ENCODE data around the gene TFF3. TPM values are rescaled to one million over a fixed set of nuclear protein-coding genes. Genes with fewer than 3 reads are reported as not detected.

The TFF3 gene
- total and polyA plus RNA-seq, 2 donors from 2014 or later: 10.0 to 22.4 TPM

- intact Hi-C loops (cut with DNase I): no loop called here
- Histone ChIP-seq H3K27ac (ENCODE audit: low read depth in 2 of 2, low read length in 2 of 2) (no peak overlapping the region), H3K4me1 (ENCODE audit: control insufficient read depth in 2 of 3, insufficient read depth in 2 of 3, low read depth in 1 of 3, low read length in 3 of 3) (no peaks in the 10 kb centered on the region), H3K4me3 (ENCODE audit: low read length in 3 of 3) (no peak overlapping the region), H3K36me3 (ENCODE audit: control insufficient read depth in 2 of 3, insufficient read depth in 3 of 3, low read length in 3 of 3) (peaks cover 0 to 4% (median 0%) of the 10 kb centered on the region in 3 donors), H3K9me3 (ENCODE audit: control insufficient read depth in 2 of 3, insufficient read depth in 1 of 3, low read length in 3 of 3) (no peaks in the 10 kb centered on the region), H3K9ac (ENCODE audit: low read length in 3 of 3) (no peak overlapping the region), H3K27me3 (ENCODE audit: control insufficient read depth, insufficient read depth, low read length) (no peaks in the 10 kb centered on the region)
- DNase-seq (peak in 1 of 5 donors; percentile 50), FAIRE-seq (no peak)
- TF ChIP-seq, protein P1, sequence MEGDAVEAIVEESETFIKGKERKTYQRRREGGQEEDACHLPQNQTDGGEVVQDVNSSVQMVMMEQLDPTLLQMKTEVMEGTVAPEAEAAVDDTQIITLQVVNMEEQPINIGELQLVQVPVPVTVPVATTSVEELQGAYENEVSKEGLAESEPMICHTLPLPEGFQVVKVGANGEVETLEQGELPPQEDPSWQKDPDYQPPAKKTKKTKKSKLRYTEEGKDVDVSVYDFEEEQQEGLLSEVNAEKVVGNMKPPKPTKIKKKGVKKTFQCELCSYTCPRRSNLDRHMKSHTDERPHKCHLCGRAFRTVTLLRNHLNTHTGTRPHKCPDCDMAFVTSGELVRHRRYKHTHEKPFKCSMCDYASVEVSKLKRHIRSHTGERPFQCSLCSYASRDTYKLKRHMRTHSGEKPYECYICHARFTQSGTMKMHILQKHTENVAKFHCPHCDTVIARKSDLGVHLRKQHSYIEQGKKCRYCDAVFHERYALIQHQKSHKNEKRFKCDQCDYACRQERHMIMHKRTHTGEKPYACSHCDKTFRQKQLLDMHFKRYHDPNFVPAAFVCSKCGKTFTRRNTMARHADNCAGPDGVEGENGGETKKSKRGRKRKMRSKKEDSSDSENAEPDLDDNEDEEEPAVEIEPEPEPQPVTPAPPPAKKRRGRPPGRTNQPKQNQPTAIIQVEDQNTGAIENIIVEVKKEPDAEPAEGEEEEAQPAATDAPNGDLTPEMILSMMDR (IDR thresholded peaks at IDR 0.05; ENCODE audit: borderline replicate concordance, extremely low read depth, insufficient read depth): no peak
Measured at GRCh38 chr21:42279341-42279871, 35.8 kb downstream of the TFF3 start.

- H3K4me1 ChIP-seq (ENCODE audit: control insufficient read depth in 2 of 3, insufficient read depth in 2 of 3, low read depth in 1 of 3, low read length in 3 of 3): no peaks in the 10 kb centered on the region
- H3K27ac ChIP-seq (ENCODE audit: low read depth in 2 of 2, low read length in 2 of 2): no peak overlapping the region
- TF ChIP-seq, protein P1 (IDR thresholded peaks at IDR 0.05; ENCODE audit: borderline replicate concordance, extremely low read depth, insufficient read depth): no peak
- H3K36me3 ChIP-seq (ENCODE audit: control insufficient read depth in 2 of 3, insufficient read depth in 3 of 3, low read length in 3 of 3): peaks cover 0 to 4% (median 0%) of the 10 kb centered on the region in 3 donors
- H3K27me3 ChIP-seq (ENCODE audit: control insufficient read depth, insufficient read depth, low read length): no peaks in the 10 kb centered on the region
- DNase-seq (peak in 1 of 5 donors; percentile 54), FAIRE-seq (no peak)
- H3K9ac ChIP-seq (ENCODE audit: low read length in 3 of 3): no peak overlapping the region
- intact Hi-C loops (cut with DNase I): no loop called here
- H3K4me3 ChIP-seq (ENCODE audit: low read length in 3 of 3): no peak overlapping the region
- H3K9me3 ChIP-seq (ENCODE audit: control insufficient read depth in 2 of 3, insufficient read depth in 1 of 3, low read length in 3 of 3): no peaks in the 10 kb centered on the region
Measured at GRCh38 chr21:42278451-42279149, 36.6 kb downstream of the TFF3 start.

DNA sequence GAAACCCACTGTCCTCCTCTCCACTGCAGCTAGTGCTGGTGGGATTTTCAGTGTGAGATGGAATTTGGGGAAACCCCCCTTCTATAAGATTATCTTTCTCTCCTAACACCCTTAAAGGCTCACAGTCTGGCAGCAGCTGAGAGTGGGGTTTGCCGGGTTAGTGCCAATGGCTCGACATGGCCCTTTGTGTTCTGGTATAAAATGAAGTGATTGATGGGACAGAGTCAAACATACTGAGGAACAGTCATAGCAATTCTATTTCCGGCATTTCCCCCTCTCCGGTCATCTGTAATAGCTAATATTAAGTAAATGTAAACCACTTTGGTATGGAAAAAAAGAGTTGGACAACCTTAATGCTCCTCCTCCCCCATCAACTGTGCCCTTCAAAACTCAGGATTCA, 37.6 kb downstream of the TFF3 start:
- H3K27me3 ChIP-seq (ENCODE audit: control insufficient read depth, insufficient read depth, low read length): no peaks in the 10 kb centered on the region
- no peak overlapping the region for H3K27ac ChIP-seq (ENCODE audit: low read depth in 2 of 2, low read length in 2 of 2)
- no peak overlapping the region for H3K4me3 ChIP-seq (ENCODE audit: low read length in 3 of 3)
- no peak for FAIRE-seq
- no peak overlapping the region for H3K9ac ChIP-seq (ENCODE audit: low read length in 3 of 3)
- H3K9me3 ChIP-seq (ENCODE audit: control insufficient read depth in 2 of 3, insufficient read depth in 1 of 3, low read length in 3 of 3): no peaks in the 10 kb centered on the region
- no peak for DNase-seq
- peaks cover 0 to 4% (median 0%) of the 10 kb centered on the region in 3 donors for H3K36me3 ChIP-seq (ENCODE audit: control insufficient read depth in 2 of 3, insufficient read depth in 3 of 3, low read length in 3 of 3)
- TF ChIP-seq, protein P1 (IDR thresholded peaks at IDR 0.05; ENCODE audit: borderline replicate concordance, extremely low read depth, insufficient read depth): no peak
- no peaks in the 10 kb centered on the region for H3K4me1 ChIP-seq (ENCODE audit: control insufficient read depth in 2 of 3, insufficient read depth in 2 of 3, low read depth in 1 of 3, low read length in 3 of 3)
- intact Hi-C loops (cut with DNase I): no loop called here

Data from kidney (tissue), 14 donors.